G401.6 (cell line): ENCODE measurements around the gene SMYD1.

Experiments used
- FAIRE-seq: peaks from 2 replicates; lab custom pipeline; 2012; peaks lifted over from hg19 to GRCh38; lab: Jason Lieb, UNC

SMYD1 gene

DNA sequence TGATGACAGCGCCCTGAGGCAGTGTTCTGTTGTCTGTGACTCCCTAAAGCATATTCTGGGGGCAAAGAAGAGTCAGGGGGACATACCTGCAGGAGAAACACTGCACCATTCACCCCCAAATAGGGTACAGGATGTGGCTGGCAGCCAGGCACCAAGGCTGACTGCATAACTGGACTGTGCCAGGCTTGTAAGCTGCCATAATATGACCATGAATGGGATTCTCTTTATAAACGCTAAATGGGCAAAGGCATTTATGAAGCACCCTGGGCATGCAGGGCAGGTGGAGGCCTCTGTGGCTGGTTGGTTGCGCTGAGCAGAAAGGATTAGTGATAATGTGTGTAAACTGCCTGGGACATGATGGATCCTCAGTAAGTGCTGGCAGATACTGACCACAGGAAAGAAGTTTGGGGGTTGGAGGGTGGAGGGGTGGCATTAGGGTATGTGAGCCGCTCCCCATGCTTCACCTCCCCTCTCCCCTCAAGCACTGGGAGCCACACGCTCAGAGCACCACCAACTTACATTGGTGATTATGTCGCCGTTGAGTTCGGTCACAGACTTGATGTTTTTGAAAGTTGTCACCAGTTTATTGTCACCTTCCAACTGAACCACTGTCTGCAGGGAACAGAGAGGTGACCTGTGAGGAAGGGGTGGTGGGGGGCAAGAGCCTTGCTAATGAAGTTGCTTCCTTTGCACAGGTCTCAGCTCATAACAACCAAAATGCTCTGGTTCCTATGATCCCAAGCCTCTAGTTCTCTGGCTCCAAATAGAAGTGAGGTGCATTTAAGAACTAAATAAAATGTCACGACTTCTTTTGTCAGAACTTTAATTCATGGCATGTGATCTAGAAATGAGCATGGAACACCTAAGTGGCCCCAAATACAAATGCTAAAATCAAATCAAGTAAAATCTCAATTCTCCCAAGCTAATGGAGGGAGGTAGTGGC lies 56.6 kb downstream of the SMYD1 start:
- no peak for FAIRE-seq

DNA sequence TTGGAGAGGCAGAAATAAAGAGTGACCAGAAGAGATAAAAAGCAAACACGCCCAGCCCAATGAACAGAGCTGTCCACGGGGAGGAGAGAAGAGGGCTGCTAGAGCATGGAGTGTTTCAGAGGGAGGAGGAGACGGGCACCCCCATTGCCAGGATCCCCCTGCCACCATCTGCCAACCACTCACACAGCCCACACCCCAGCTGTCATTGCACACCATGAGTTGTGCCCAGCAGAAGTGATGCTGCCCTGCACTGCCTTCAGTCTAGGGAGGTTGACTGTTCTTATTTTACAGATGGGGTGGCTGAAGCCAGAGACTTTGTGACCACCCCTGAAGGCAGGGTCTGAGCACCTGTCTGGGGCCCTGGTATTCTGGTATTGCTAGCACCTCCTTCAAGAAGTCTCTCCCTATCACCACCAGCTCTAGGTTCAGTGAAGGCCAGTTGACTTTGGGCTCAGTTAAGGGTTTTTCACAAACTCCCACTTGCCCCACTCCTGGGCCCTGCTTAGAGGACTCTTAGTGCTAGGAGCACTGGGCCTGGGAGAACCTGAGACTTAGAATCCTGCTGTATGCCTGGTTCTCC lies 57.8 kb downstream of the SMYD1 start:
- FAIRE-seq, result no peak

DNA sequence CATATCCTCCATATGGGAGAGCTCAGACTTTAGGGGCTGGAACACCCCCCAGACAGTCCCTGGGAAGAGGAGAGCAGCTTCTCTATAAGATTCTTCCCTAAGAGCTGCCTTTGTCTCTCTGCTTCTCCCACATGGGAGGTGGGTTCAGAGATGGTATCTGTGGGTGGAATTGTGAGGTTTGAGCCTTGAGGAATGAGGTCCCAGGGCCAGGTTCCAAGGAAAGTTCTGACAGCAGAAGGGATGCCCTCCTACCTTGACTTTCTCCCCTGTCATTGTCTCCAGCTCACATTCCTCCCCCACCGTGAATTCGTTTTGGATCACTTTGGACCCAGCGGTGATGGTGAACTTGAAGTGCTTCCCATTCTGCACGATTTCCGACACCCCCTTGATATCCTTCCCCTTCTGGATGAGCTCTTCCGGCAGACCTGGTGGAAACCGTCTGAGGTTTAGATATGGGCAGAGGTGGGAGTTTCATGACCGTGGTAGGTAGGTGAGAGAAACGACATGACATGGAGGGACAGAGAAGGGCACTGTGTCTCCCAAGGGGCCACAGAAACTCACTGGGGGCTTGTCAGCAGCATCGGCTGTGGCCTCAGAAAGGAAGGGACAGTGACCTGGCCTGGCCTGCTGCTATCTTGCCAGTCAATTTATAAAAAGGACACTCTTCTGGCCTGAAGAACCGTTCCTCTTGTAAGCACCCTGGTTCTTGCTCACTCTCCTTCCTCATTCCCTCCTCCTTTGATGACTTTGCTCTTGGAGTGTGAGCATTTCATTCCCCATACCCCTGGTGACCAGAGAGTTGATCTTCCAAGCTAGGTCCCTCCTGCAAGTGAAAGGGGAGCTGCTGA lies 58.5 kb downstream of the SMYD1 start:
- FAIRE-seq, result no peak

DNA sequence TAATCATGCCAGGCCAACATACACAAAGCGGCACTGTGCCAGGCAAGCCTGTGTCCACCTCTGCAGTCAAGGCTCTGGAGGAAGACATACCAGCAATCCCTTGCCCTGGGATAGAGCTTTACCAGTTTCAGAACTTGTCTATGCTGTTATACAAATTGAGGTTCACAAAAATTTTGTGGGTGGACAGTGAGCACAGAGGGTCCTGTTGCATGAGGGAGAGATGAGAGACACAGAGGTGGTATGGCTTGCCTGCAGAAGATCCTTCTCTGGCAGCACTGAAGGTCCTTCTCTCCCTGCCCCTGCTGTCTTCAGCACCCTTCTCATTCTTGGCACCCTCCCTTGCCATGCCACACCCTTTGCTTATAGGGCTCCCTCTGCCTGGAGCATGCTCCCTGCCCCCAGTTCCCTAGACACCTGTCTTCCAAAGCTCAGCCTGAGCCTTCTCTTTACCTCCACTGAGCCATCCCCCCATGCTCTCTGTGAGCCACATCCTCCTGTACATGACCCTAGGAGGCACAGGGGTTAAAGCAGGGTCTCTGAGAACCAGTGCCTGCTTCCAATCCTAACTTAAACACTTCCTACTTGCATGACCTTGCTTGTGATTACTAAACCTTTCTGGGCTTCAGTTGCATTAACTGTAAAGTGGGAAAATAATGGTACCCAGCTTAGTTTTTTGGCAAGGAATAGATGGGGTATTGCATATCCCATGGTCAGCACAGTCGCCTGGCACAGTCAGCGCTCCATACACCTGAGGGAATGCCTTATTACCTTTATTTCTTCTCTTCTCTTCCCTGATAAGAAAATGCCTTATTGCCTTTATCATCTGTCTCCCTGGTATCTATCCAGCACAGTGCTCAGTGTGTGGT lies 59.4 kb downstream of the SMYD1 start:
- no peak for FAIRE-seq

DNA sequence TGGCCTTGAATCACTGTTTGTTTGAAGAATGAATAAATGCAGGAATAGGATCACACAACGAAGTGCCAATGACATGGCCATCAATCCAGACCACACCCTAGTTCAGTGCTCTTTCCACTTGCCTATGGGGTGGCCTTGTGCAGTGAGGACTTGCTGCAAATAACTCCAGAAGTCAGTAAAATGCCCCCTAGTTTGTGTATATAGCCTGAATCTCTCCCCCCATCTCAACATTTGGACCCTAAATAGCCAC lies 59.9 kb downstream of the SMYD1 start:
- no peak for FAIRE-seq

DNA sequence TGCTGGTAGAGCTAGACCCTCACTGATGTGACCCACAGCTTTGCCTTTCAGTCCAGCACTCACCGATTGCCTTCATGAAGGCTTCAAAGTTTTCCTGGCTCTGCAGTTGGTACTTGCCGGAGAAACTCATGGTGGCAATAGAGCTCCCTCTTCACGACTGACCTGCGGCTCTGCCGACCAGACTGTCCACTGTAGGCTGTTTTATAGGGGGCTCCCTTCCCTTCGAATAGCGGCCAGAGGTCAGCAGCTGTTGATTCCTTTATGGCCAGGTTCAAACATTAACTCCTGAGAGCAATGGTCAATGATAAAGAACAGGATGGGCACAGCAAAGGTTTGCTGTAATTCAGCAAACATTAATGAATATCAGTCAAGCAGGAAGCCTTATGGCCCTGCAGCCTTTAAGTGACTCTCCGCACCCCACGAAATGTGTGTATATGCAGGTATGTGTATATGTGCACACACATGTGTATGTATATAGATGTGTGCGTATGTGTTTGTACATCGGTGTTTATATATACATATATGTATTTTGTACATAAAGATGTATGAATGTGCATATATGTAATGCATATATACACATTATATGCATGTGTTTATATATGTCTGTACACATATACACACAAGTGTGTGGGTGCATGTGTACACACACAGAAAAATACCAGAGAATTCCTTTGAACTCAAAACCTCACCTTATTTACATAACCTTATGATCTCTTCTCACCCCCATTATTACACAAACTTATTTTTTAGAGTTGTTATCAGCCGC lies 60.4 kb downstream of the SMYD1 start, which contains the start of gene FABP1:
TSS of gene FABP1 (minus strand) at position 175 of the 766 bp plus-strand sequence. CDS start at position 130, 45 bp downstream.
- no peak for FAIRE-seq

DNA sequence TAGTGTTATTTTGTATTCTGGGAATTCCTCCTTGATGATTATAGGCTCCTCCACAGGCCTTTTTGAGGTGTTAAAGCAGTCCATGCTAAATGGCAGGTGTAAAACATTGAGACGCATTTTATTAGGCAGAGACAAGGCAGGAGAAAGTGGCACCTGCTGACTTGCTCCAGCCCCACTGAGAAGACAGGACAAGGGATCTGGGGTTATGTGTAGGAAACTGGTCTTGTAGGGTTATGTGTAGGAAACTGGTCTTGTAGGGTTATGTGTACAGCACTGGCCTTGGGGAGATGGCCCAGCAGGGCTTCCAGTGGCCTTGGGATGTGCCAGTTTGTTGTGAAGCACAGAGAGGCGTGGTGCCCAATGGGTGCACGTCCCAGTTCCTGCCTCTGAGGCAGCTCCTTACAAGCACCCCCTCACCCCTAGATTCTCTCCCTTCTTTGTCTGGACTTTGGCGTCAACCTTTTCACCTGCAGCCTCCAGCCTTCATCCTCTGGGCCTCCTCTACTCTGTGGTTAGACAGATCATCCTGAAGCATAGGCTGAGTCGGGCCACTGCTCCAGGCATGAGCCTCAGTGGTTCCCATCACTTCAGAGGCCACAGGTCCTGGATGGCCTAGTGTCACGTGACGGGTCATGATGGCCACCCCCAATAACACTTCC lies 61.2 kb downstream of the SMYD1 start:
- no peak for FAIRE-seq

DNA sequence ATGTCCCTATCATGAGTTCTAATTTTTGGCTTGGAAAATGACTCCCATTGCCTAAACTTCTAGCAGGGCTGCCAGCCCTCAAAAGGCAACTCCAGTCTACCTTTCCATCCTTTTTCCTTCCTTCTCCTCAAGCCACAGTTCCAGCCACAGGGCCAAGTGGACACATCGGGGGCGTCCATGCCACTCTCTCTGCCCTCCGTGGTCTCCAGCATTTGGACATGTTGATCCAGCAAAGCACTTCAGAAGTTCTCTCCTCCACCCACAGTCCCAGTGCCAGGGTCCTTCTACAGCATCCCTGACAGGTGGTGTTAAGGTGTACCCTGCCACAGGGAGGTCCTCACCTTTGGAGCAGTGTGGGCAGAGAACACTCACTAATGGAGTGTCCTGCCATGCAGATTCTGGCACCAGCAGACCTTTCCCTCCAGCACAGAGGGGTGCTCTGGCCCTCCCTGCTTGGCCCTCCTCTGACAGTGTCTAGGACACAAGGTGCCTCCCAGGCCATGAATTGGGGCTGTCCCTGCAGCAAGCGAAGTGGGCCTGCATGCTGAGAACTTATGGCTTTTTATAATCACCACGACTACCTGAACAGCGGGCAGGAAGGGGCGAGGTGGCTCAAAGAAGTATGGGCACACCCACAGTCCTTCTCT lies 61.8 kb downstream of the SMYD1 start:
- FAIRE-seq, result no peak

DNA sequence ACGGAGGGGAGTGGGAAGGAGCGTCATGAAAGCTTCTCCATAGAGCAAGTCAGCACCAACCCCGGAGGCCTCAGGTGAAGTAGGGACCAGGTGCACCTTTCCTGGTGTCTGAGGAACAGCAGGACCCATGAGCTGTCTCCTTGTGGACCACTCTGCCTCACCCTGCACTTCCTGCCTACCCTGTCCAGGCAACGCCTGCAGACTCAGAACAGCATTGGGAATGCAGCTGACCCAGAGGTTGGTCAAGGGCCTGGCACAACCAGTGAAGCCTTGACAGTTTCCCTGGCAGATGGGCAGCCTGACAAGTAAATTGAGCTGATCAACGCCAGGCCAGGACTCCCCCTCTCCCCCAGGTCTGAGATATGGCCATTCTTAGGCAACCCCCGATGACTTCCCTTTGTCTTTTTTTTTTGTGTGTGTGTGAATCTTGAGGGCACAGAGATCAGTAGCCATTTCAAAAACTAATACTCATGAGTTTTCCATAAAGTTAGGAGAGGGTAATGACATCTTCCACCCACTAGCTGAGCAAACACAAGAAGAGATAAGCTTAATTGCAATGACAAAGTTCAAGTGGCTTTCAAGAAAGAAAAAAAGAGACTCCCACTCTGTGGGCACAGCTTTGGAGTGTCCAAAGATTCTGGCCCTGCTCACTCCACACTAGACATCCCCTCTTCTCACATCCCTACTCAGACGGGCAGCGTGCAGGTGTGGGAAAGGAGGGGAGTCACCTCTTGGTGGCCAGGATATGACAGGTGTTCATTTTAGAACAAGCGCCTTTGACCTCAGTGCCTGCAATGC lies 63.8 kb downstream of the SMYD1 start:
- FAIRE-seq, result no peak

DNA sequence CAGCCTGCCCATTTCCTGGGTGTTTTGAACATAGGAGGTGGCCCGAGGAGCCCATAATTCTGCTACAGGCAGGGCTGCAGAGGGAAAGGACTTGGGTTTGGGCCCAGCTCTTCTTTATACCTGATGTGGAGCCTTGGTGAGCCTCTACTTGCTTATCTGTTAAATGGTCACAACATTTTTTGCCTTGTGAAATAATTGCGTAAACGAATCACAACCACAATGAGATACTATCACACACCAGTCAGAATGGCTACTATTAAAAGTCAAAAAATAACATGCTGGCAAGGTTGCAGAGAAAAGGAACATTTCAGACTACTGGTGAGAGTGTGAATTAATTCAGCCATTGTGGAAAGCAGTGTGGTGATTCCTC lies 64.4 kb downstream of the SMYD1 start:
- FAIRE-seq, result no peak

DNA sequence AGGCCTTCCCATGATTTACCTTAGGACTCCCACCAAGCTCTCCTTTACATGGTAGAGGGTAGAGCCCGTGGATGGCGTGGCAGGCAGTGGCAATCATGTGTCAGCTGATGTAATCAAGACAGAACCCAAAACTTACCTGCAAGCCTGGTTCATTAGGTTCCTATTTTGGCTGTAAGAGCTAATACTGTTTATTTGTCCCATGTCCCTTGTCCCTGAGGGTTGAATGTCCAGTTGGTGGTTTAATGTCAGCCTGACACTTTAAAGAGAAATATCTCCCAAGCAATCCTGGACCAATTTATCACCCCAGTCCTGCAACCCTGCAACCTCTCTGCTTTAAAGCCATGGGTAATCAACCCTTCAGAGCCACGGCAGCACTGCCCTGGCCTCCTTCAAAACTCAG lies 66.2 kb downstream of the SMYD1 start:
- no peak for FAIRE-seq

DNA sequence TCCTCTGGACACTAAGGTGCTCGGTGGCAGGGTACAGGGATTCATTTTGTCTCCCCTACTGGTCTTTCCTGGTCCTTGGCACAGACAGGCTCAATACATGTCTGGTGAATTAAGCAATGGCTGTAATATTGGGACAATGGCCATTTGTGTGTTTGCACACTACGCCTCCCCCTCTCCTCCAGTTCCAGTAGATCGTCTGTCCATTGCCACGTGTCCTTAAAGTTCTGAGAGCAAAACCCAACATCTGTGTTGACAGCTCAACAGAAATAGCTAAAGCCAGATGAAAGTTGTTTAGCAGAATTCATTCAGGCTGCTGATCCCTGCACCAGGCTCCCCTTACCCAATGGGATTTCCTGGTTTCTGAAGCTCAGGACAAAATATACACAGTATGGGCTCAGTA lies 69.2 kb downstream of the SMYD1 start:
- no peak for FAIRE-seq

DNA sequence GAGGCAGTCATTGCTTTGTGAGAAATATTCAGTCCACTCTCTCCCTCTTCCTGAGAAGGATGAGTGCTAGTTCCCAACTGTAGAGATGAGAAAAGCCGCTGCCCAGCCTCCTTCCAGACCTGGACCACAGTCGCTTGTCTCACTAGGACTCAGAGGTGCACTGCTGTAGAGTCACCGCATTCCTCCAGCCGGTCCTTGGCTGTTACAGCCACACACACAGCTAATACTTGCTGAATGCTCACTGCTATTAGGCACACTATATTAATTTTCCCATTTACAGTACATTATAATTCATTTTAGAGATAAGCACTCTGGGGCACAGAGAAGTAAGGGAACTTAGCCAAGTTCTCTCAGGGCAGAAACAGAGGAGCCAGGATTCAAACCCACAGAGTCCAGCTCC lies 70.2 kb downstream of the SMYD1 start:
- FAIRE-seq, result no peak

DNA sequence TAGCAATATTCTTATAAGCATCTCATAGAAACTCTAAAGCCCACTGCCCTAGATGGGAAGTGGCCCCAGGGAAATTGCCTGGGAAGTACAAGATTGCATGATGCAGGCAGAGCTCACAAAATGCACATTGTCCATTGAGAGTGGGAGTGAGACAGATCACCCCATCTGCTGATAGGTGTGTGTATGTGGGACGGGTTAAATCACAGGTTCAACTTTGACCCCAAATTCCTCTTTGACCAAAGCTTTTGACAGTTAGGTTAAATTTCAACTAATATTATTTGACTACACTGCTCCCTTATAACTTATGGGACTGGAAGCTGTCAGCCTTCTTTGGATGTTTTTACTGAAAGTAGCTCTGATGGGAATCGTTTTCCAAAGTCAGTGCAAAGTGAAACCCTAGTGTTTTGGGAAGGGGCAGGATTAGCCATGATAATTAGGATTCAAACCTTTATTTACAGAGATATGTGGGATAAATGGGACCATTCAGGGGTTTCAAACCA lies 71.6 kb downstream of the SMYD1 start:
- no peak for FAIRE-seq

DNA sequence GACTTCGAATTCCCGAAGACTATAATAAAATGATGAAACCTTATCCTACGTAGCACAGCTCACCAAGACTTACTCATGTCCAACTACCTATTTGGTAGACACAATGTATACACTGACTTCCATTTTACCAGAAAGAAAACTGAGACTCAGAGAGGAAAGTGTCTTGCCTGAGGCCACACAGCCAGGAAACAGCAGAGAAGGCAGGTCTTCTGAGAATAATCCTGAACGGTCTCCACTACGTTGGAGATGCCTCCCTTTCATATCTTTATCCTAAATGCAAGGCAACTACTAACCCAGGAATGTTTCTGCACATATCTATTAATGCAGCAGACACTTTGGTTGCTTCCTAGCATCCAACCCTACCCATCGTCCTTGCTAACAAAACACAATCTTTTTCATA lies 72.2 kb downstream of the SMYD1 start:
- no peak for FAIRE-seq

DNA sequence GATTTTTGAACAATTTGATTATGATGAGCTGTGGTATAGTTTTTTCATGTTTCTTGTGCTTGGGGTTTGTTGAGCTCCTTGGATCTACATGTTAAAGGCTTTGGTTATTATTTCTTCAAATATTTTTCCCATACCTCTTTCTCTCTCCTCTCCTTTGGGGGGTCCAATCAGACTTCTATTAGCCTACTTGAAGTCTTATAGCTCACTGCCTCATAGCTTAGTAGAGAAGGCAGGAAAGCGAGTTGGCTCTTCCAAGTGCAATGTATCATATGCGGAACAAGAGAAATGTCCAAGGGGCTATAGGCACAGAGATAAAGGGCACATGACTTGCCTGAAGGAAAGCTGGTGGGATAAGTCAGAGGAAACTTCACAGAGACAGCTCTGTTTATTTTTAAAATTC lies 74.3 kb downstream of the SMYD1 start:
- no peak for FAIRE-seq

DNA sequence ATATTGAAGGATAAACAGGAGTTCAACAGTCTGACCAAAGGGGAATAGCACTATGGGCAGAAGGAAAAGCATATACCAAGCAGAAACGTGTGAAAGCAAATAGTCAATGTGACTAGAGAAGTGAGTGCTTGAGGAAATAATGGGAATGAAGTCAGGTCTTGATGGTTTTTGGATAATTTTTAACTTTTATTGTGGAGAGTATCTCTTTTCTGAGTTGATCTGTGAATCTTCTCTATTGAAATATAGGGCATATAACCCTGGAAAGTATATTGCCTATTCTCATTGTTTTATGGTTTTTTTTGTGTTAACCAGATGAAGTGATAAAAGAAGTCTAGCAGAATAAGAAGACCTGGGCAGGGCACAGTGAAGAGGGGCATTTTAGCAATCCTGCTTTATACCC lies 76.6 kb downstream of the SMYD1 start:
- FAIRE-seq, result no peak

DNA sequence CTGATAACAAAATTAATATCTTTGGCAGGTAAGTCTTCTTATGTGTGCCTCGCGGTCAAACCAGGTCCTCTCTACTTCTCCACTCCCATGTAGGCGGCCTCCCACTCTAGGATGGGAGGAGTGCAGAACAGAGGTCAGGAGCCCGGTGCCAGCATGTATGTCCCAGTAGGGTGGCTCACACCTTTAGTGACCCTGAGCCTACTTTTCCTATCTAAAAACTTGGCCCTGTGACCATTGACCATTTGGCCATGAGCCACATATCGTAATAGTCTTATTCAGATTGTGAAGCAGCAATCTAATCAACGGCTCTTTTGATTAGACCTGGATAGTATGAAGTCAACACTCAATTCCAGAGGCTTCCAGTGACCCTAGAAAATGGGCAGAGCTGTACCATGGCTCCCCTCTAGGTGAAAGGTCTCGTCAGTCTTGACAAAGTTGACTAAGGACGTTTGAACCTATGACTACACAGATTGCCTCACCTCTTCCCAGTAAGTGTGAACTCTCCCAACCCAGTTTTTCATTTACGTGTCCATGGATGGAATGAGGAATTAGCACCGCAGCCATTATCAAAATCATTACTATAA lies 77.4 kb downstream of the SMYD1 start:
- no peak for FAIRE-seq

DNA sequence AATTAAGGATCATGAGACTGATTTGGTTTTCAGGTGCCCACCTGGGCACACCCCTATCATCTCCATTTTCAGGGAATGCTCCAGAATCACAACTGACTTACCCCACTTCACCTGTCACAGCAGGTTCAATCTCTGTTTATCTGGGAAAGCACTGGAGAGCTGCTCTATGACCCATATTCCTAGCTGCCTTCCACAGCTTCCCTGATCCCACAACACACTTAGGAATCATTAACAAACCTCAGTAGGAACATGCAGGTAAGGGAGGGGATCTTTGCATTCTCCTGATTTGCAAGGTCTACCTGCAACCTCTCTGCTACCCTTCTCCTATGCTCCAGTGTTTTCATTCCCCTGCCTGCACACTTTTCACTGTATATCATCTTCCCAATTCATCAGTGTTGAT lies 79.0 kb downstream of the SMYD1 start:
- no peak for FAIRE-seq
